ENCODE measurements around the gene FMO4. TPM values are rescaled to one million over a fixed set of nuclear protein-coding genes. Genes with fewer than 3 reads are reported as not detected.
A peak's percentile ranks its signal among the peaks of the same experiment; 100 is the strongest.
"Not testable (repeated sequence)": the region's sequence is repeated elsewhere in the genome, so short reads cannot be mapped to it uniquely, and the experiment has no call there.

FMO4 gene
- polyA plus RNA-seq, 4 donors = 4.8 to 24.1 (median 7.5) TPM

DNA sequence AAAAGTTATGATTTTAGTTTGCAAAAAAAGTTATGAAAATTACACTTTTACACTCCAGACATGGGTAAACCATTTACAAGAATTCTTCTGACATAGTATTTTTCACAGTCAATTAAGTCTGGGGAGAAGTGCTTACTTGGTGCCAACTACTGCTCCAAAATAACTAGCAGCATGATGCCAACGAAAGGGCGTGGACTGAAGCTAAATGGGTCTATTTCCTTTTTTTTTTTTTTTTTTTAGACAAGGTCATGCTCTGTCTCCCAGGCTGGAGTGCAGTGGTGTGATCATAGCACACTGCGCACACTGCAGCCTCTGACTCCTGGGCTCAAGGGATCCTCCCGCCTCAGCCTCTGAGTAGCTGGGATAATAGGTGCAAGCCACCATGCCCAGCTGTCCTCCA, 43.2 kb downstream of the FMO4 start:
- WGBS, 3 donors = 61 to 94% (median 86%) methylated on average over 4 of the region's 4 CpGs
- no peak for DNase-seq
- no peak overlapping the region for H3K27ac ChIP-seq (ENCODE audit: low read depth in 1 of 3, low read length in 2 of 3)

DNA sequence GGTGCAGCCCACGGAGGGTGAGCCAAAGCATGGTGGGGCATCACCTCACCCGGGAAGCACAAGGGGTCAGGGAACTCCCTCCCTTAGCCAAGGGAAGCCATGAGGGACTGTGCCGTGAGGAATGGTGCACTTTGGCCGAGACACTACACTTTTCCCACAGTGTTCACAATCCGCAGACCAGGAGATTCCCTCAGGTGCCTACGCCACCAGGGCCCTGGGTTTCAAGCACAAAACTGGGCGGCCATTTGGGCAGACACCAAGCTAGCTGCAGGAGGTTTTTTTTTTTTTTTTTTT, 45.3 kb downstream of the FMO4 start:
- H3K27me3 ChIP-seq (ENCODE audit: control insufficient read depth in 3 of 3, insufficient read depth in 3 of 3, low read length in 3 of 3); H3K4me3 ChIP-seq (ENCODE audit: low read depth in 1 of 3, low read length in 3 of 3); FAIRE-seq; H3K36me3 ChIP-seq (ENCODE audit: control insufficient read depth in 3 of 3, insufficient read depth in 2 of 3, low read depth in 1 of 3, low read length in 3 of 3); H3K9me3 ChIP-seq (ENCODE audit: control insufficient read depth in 2 of 2, insufficient read depth in 1 of 2, low read depth in 1 of 2, low read length in 1 of 2): not testable (repeated sequence)
- 42 to 82% (median 55%) methylated on average over 7 of the region's 7 CpGs for WGBS, 3 donors
- peak; percentile 50 to 56 for DNase-seq
- Histone ChIP-seq H3K27ac (ENCODE audit: low read depth in 1 of 3, low read length in 2 of 3) (peak overlapping the region; percentile 18 to 76 (median 73)), H3K4me1 (ENCODE audit: control insufficient read depth in 3 of 3, insufficient read depth in 2 of 3, low read depth in 1 of 3, low read length in 2 of 3) (peaks cover 0 to 23% (median 8%) of the 10 kb centered on the region in 3 donors)

More for the DNA sequence above, 43.2 kb downstream of the FMO4 start:
- no peaks in the 10 kb centered on the region for H3K36me3 ChIP-seq (ENCODE audit: control insufficient read depth in 3 of 3, insufficient read depth in 2 of 3, low read depth in 1 of 3, low read length in 3 of 3)
- no peak for FAIRE-seq
- no peaks in the 10 kb centered on the region for H3K9me3 ChIP-seq (ENCODE audit: control insufficient read depth in 2 of 2, insufficient read depth in 1 of 2, low read depth in 1 of 2, low read length in 1 of 2)
- H3K27me3 ChIP-seq (ENCODE audit: control insufficient read depth in 3 of 3, insufficient read depth in 3 of 3, low read length in 3 of 3) = peaks cover 0 to 2% (median 0%) of the 10 kb centered on the region in 3 donors
- H3K4me3 ChIP-seq (ENCODE audit: low read depth in 1 of 3, low read length in 3 of 3) = no peak overlapping the region
- peaks cover 0 to 23% (median 8%) of the 10 kb centered on the region in 3 donors for H3K4me1 ChIP-seq (ENCODE audit: control insufficient read depth in 3 of 3, insufficient read depth in 2 of 3, low read depth in 1 of 3, low read length in 2 of 3)

DNA sequence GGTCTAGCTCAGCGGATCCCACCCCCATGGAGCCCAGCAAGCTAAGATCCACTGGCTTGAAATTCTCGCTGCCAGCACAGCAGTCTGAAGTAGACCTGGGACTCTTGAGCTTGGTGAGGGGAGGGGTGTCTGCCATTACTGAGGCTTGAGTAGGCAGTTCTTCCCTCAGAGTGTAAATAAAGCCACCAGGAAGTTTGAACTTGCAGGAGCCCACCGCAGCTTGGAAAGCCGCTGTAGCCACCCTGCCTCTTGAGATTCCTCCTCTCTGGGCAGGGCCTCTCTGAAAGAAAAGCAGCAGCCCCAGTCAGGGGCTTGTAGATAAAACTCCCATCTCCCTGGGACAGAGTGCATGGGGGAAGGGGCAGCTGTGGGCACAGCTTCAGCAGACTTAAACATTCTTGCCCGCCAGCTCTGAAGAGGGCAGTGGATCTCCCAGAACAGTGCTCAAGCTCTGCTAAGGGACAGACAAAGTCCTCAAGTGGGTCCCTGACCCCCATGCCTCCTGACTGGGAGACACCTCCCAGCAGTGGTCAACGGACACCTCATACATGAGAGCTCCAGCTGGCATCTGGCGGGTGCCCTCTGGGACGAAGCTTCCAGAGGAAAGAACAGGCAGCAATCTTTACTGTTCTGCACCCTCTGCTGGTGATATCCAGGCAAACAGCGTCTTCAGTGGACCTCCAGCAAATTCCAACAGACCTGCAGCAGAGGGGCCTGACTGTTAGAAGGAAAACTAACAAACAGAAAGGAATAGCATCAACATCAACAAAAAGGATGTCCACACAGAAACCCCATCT, 45.9 kb downstream of the FMO4 start:
- not testable (repeated sequence) for H3K4me3 ChIP-seq (ENCODE audit: low read depth in 1 of 3, low read length in 3 of 3); H3K36me3 ChIP-seq (ENCODE audit: control insufficient read depth in 3 of 3, insufficient read depth in 2 of 3, low read depth in 1 of 3, low read length in 3 of 3); H3K27me3 ChIP-seq (ENCODE audit: control insufficient read depth in 3 of 3, insufficient read depth in 3 of 3, low read length in 3 of 3); H3K9me3 ChIP-seq (ENCODE audit: control insufficient read depth in 2 of 2, insufficient read depth in 1 of 2, low read depth in 1 of 2, low read length in 1 of 2); FAIRE-seq
- Histone ChIP-seq H3K27ac (ENCODE audit: low read depth in 1 of 3, low read length in 2 of 3) (peak overlapping the region in 2 of 3 donors; percentile 50 to 73), H3K4me1 (ENCODE audit: control insufficient read depth in 3 of 3, insufficient read depth in 2 of 3, low read depth in 1 of 3, low read length in 2 of 3) (peaks cover 0 to 23% (median 8%) of the 10 kb centered on the region in 3 donors)
- peak; percentile 23 to 35 for DNase-seq
- WGBS, 3 donors = 68 to 80% (median 68%) methylated on average over 9 of the region's 9 CpGs

DNA sequence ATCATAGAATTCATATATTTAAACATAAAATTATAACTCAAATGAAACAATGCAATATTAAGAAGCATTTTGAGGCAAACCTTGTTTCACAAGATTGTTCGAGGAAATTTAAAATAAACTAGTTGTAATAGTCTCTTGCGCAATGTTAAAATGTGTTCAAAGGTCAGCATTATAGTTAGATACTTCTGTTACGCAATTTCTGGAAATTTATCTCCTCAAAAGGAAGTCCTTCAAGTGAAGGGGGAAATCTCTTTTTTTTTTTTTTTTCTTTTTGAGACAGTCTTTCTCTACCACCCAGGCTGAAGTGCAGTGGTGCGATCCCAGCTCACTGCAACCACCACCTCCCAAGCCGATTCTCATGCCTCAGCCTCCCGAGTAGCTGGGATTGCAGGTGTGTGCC, 52.1 kb downstream of the FMO4 start:
- H3K4me1 ChIP-seq (ENCODE audit: control insufficient read depth in 3 of 3, insufficient read depth in 2 of 3, low read depth in 1 of 3, low read length in 2 of 3) = peaks cover 0 to 11% (median 5%) of the 10 kb centered on the region in 3 donors
- peak overlapping the region in 1 of 3 donors; percentile 67 for H3K27ac ChIP-seq (ENCODE audit: low read depth in 1 of 3, low read length in 2 of 3)
- H3K27me3 ChIP-seq (ENCODE audit: control insufficient read depth in 3 of 3, insufficient read depth in 3 of 3, low read length in 3 of 3) = no peaks in the 10 kb centered on the region
- H3K9me3 ChIP-seq (ENCODE audit: control insufficient read depth in 2 of 2, insufficient read depth in 1 of 2, low read depth in 1 of 2, low read length in 1 of 2) = peaks cover 0 to 13% of the 10 kb centered on the region in 2 donors
- H3K4me3 ChIP-seq (ENCODE audit: low read depth in 1 of 3, low read length in 3 of 3) = no peak overlapping the region
- no peaks in the 10 kb centered on the region for H3K36me3 ChIP-seq (ENCODE audit: control insufficient read depth in 3 of 3, insufficient read depth in 2 of 3, low read depth in 1 of 3, low read length in 3 of 3)
- peak; percentile 81 to 87 for DNase-seq
- no peak for FAIRE-seq
- WGBS, 3 donors = 45 to 70% (median 56%) methylated on average over 6 of the region's 6 CpGs

DNA sequence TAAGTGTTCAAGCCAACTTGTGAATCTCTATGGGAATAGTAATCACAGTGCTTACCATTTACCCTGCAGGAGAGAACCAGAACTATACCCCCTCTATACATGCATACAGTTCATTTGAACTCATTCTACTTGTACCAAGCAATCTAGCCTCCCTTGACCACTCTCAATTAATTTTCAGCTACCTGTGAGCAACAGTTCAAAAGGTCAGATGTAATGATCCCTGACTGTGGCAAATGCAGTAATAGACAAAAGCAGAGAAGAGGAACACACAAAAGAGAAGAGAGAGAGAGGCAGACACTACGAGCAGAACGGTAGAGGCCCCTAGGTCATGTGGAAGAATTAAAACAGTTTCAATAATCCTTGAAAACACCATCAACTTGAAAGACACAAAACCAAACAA, 52.8 kb downstream of the FMO4 start:
- H3K4me3 ChIP-seq (ENCODE audit: low read depth in 1 of 3, low read length in 3 of 3) = no peak overlapping the region
- peak; percentile 30 to 52 for DNase-seq
- peaks cover 0 to 13% of the 10 kb centered on the region in 2 donors for H3K9me3 ChIP-seq (ENCODE audit: control insufficient read depth in 2 of 2, insufficient read depth in 1 of 2, low read depth in 1 of 2, low read length in 1 of 2)
- no peaks in the 10 kb centered on the region for H3K36me3 ChIP-seq (ENCODE audit: control insufficient read depth in 3 of 3, insufficient read depth in 2 of 3, low read depth in 1 of 3, low read length in 3 of 3)
- peak overlapping the region in 1 of 3 donors; percentile 67 for H3K27ac ChIP-seq (ENCODE audit: low read depth in 1 of 3, low read length in 2 of 3)
- no peaks in the 10 kb centered on the region for H3K27me3 ChIP-seq (ENCODE audit: control insufficient read depth in 3 of 3, insufficient read depth in 3 of 3, low read length in 3 of 3)
- FAIRE-seq = no peak
- 34 to 50% (median 43%) methylated on average over 2 of the region's 2 CpGs for WGBS, 3 donors
- H3K4me1 ChIP-seq (ENCODE audit: control insufficient read depth in 3 of 3, insufficient read depth in 2 of 3, low read depth in 1 of 3, low read length in 2 of 3) = peaks cover 0 to 11% (median 5%) of the 10 kb centered on the region in 3 donors

DNA sequence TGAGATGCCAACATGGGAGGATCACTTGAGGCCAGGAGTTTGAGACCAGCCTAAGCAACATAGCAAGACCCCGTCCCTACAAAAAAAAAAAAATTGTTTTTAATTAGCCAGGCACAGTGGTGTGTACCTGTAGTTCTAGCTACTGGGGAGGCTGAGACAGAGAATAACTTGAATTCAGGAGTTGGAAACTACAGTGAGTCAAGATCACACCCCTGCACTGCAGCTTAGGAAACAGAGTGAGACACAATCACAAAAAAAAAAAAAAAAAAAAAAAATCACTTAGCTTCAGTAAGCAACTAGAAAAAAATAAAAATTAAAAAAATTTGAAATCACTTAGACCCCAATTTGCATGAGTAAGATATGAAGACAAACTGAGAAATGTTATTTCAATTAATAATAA, 53.5 kb downstream of the FMO4 start:
- H3K9me3 ChIP-seq (ENCODE audit: control insufficient read depth in 2 of 2, insufficient read depth in 1 of 2, low read depth in 1 of 2, low read length in 1 of 2) = peaks cover 0 to 13% of the 10 kb centered on the region in 2 donors
- H3K36me3 ChIP-seq (ENCODE audit: control insufficient read depth in 3 of 3, insufficient read depth in 2 of 3, low read depth in 1 of 3, low read length in 3 of 3) = no peaks in the 10 kb centered on the region
- WGBS, 3 donors = 94 to 100% (median 95%) methylated on average over 1 of the region's 1 CpG
- FAIRE-seq (no peak), DNase-seq (no peak)
- H3K27ac ChIP-seq (ENCODE audit: low read depth in 1 of 3, low read length in 2 of 3) = no peak overlapping the region
- H3K27me3 ChIP-seq (ENCODE audit: control insufficient read depth in 3 of 3, insufficient read depth in 3 of 3, low read length in 3 of 3) = no peaks in the 10 kb centered on the region
- H3K4me1 ChIP-seq (ENCODE audit: control insufficient read depth in 3 of 3, insufficient read depth in 2 of 3, low read depth in 1 of 3, low read length in 2 of 3) = peaks cover 0 to 11% (median 5%) of the 10 kb centered on the region in 3 donors
- H3K4me3 ChIP-seq (ENCODE audit: low read depth in 1 of 3, low read length in 3 of 3) = no peak overlapping the region

DNA sequence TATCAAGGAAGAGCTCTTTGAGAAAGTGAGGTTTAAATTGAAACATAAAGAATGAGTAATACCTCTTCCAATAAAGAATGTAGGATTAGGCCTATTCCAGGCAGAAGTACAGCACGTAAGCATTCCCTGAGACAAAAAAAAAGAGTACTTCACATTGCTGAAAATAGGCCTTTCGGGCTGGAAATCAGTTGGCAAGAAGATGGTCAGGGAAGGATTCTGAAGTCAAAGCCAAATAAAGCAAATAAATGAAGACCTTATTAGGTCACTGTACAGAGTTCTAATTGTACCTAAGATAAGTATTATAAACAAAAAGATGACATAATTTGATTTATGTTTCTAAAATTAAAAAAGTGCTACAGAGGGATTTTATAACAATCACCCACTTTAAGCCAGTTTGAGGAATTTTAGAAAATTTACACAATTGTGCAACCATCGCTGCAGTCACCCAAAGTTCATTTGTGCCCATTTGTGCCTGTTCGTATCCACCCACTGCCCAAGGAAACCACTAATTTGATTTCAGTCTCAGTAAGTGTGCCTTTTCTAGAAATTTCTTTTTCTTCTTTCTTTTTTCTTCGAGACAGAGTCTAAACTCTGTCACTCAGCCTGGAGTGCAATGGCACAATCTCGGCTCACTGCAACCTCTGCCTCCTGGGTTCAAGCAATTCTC, 58.6 kb downstream of the FMO4 start:
- Histone ChIP-seq H3K27ac (ENCODE audit: low read depth in 1 of 3, low read length in 2 of 3) (no peak overlapping the region), H3K27me3 (ENCODE audit: control insufficient read depth in 3 of 3, insufficient read depth in 3 of 3, low read length in 3 of 3) (no peaks in the 10 kb centered on the region), H3K36me3 (ENCODE audit: control insufficient read depth in 3 of 3, insufficient read depth in 2 of 3, low read depth in 1 of 3, low read length in 3 of 3) (no peaks in the 10 kb centered on the region), H3K4me3 (ENCODE audit: low read depth in 1 of 3, low read length in 3 of 3) (no peak overlapping the region), H3K9me3 (ENCODE audit: control insufficient read depth in 2 of 2, insufficient read depth in 1 of 2, low read depth in 1 of 2, low read length in 1 of 2) (no peaks in the 10 kb centered on the region), H3K4me1 (ENCODE audit: control insufficient read depth in 3 of 3, insufficient read depth in 2 of 3, low read depth in 1 of 3, low read length in 2 of 3) (no peaks in the 10 kb centered on the region)
- FAIRE-seq (no peak), DNase-seq (no peak)
- WGBS, 3 donors = 86 to 95% (median 86%) methylated on average over 6 of the region's 6 CpGs

DNA sequence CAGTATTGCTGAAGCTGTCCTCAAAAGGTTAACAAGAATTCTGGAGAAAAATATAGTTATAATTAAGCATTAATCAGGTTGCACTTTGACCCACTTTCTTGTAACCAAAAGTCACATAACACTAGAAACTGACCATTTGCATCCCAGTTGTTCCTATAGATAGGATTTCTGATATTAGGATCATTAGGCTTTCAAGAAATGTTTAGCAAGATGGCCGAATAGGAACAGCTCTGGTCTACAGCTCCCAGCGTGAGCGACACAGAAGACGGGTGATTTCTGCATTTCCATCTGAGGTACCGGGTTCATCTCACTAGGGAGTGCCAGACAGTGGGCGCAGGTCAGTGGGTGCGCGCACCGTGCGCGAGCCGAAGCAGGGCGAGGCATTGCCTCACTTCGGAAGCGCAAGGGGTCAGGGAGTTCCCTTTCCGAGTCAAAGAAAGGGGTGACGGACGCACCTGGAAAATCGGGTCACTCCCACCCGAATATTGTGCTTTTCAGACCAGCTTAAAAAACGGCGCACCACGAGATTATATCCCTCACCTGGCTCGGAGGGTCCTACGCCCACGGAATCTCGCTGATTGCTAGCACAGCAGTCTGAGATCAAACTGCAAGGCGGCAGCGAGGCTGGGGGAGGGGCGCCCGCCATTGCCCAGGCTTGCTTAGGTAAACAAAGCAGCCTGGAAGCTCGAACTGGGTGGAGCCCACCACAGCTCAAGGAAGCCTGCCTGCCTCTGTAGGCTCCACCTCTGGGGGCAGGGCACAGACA, 59.6 kb downstream of the FMO4 start:
- not testable (repeated sequence) for H3K4me3 ChIP-seq (ENCODE audit: low read depth in 1 of 3, low read length in 3 of 3); FAIRE-seq; H3K27me3 ChIP-seq (ENCODE audit: control insufficient read depth in 3 of 3, insufficient read depth in 3 of 3, low read length in 3 of 3); DNase-seq; H3K4me1 ChIP-seq (ENCODE audit: control insufficient read depth in 3 of 3, insufficient read depth in 2 of 3, low read depth in 1 of 3, low read length in 2 of 3); H3K27ac ChIP-seq (ENCODE audit: low read depth in 1 of 3, low read length in 2 of 3); H3K36me3 ChIP-seq (ENCODE audit: control insufficient read depth in 3 of 3, insufficient read depth in 2 of 3, low read depth in 1 of 3, low read length in 3 of 3); H3K9me3 ChIP-seq (ENCODE audit: control insufficient read depth in 2 of 2, insufficient read depth in 1 of 2, low read depth in 1 of 2, low read length in 1 of 2)
- WGBS, 3 donors = 50 to 81% (median 59%) methylated on average over 11 to 29 of the region's 32 CpGs
